SK-N-SH (cell line): Measurements from ENCODE around the gene MEA1. TPM values are rescaled to one million over a fixed set of nuclear protein-coding genes. Genes with fewer than 3 reads are reported as not detected.

Experiments used
- CTCF ChIA-PET: fragments of 300-600, 350-600 bp; formaldehyde crosslinking; extraction: SDS; loops from one replicate; lab custom pipeline; 2021; lab: Yijun Ruan, JAX
- POLR2A ChIA-PET: fragments of 350-600 bp; sonication (Branson Sonifier 250); formaldehyde crosslinking; extraction: SDS; loops from one replicate; lab custom pipeline; 2020; ENCODE audit warnings: antibody characterized with exemption, inconsistent platforms; lab: Yijun Ruan, JAX
- DNase-seq: peaks from one replicate; pipeline ENCODE4 v3.0.0; 2012
- H2AFZ ChIP-seq: fragments of 200-600 bp; sonication (generic); 2 replicates; pipeline ENCODE4 v1.8.1; 2016; ENCODE audit warnings: antibody characterized with exemption, mild to moderate bottlenecking, low read depth
- H3F3A ChIP-seq: fragments of 200-600 bp; sonication (generic); replicated peaks from 2 replicates; pipeline ENCODE3; 2016; ENCODE audit warnings: antibody characterized with exemption, mild to moderate bottlenecking; ENCODE audit not compliant: insufficient read depth
- H3K27ac ChIP-seq, 2 experiments: fragments of 200-500 bp in 1 of 2; fragments of 200-600 bp in 1 of 2; sonication (Bioruptor generic) in 1 of 2; sonication (generic), shearing (Covaris generic) in 1 of 2; 2 replicates each; pipeline versions ENCODE4 v1.5.1 to v1.6.1; 2014 to 2016; ENCODE audit warnings: low read depth in 2 of 2, inconsistent platforms in 1 of 2, low read length in 1 of 2, mild to moderate bottlenecking in 1 of 2, mixed read lengths in 1 of 2
- H3K27me3 ChIP-seq: fragments of 200-600 bp; sonication (generic), shearing (Covaris generic); 2 replicates; pipeline ENCODE4 v1.6.1; 2016; ENCODE audit warnings: mixed run types; ENCODE audit not compliant: insufficient read depth
- H3K36me3 ChIP-seq, 2 experiments: fragments of 200-500 bp in 1 of 2; fragments of 200-600 bp in 1 of 2; sonication (Bioruptor generic) in 1 of 2; sonication (generic) in 1 of 2; replicated peaks in 1 of 2; 2 replicates each; pipeline versions ENCODE3 to v1.5.1; 2014 to 2016; ENCODE audit warnings: low read length in 1 of 2, mild to moderate bottlenecking in 1 of 2; ENCODE audit not compliant: insufficient read depth in 2 of 2, control insufficient read depth in 1 of 2
- H3K4me1 ChIP-seq, 2 experiments: fragments of 200-500 bp in 1 of 2; fragments of 200-600 bp in 1 of 2; sonication (Bioruptor generic) in 1 of 2; sonication (generic), shearing (Covaris generic) in 1 of 2; 2 replicates each; pipeline versions ENCODE4 v1.5.1 to v1.6.1; 2014 to 2016; ENCODE audit warnings: low read depth in 1 of 2, low read length in 1 of 2, mixed run types in 1 of 2; ENCODE audit not compliant: insufficient read depth in 2 of 2, control insufficient read depth in 1 of 2
- H3K4me2 ChIP-seq: fragments of 200-600 bp; sonication (generic), shearing (Covaris generic); 2 replicates; pipeline ENCODE4 v1.6.1; 2017; ENCODE audit warnings: mixed run types
- H3K4me3 ChIP-seq, 2 experiments: fragments of 200-500 bp in 1 of 2; fragments of 200-600 bp in 1 of 2; sonication (Bioruptor generic) in 1 of 2; sonication (generic), shearing (Covaris generic) in 1 of 2; 2 replicates each; pipeline versions ENCODE4 v1.5.1 to v1.8.1; 2014 to 2016; ENCODE audit warnings: low read depth in 2 of 2, inconsistent platforms in 1 of 2, low read length in 1 of 2, mild to moderate bottlenecking in 1 of 2, mixed read lengths in 1 of 2, moderate library complexity in 1 of 2
- H3K79me2 ChIP-seq: fragments of 200-600 bp; sonication (generic); 2 replicates; pipeline ENCODE4 v1.8.1; 2017; ENCODE audit warnings: mild to moderate bottlenecking; ENCODE audit not compliant: insufficient read depth
- H3K9ac ChIP-seq: fragments of 200-600 bp; sonication (generic); 2 replicates; pipeline ENCODE4 v1.6.1; 2017; ENCODE audit warnings: mixed run types
- H3K9me2 ChIP-seq: fragments of 200-600 bp; sonication (generic); 2 replicates; pipeline ENCODE4 v1.6.1; 2017; ENCODE audit warnings: mixed run types
- H3K9me3 ChIP-seq: fragments of 200-600 bp; sonication (generic); 2 replicates; pipeline ENCODE4 v1.6.1; 2017; ENCODE audit warnings: mixed run types, mild to moderate bottlenecking, moderate library complexity
- H4K20me1 ChIP-seq: fragments of 200-600 bp; sonication (generic); 2 replicates; pipeline ENCODE4 v1.6.1; 2017; ENCODE audit warnings: mild to moderate bottlenecking, mixed run types; ENCODE audit not compliant: insufficient read depth
- ELF1 ChIP-seq: IDR thresholded peaks from 2 replicates; pipeline ENCODE4 v1.4.0; 2012
- EP300 ChIP-seq, 2 experiments: IDR thresholded peaks; 2 replicates each; pipeline versions ENCODE4 v1.4.0 to v1.6.1; 2012; ENCODE audit warnings: borderline replicate concordance in 1 of 2, low read depth in 1 of 2, low read length in 1 of 2
- EZH2phosphoT487 ChIP-seq: fragments of 200-600 bp; sonication (generic); IDR thresholded peaks from 2 replicates; pipeline ENCODE4 v1.6.1; 2017; ENCODE audit warnings: low read depth, mixed run types, mild to moderate bottlenecking, antibody characterized with exemption, moderate library complexity, borderline replicate concordance
- FOSL2 ChIP-seq: IDR thresholded peaks from 2 replicates; pipeline ENCODE4 v1.4.0; 2012; ENCODE audit warnings: low read depth, mild to moderate bottlenecking, moderate library complexity, borderline replicate concordance
- FOXJ3 ChIP-seq: sonication (generic); formaldehyde crosslinking; IDR thresholded peaks from 2 replicates; pipeline ENCODE4 v1.5.1; 2020; ENCODE audit warnings: mild to moderate bottlenecking, missing genetic modification reagents
- GABPA ChIP-seq: IDR thresholded peaks from 2 replicates; pipeline ENCODE4 v1.4.0; 2012; ENCODE audit warnings: low read depth, mild to moderate bottlenecking
- GATA2 ChIP-seq: sonication (generic); formaldehyde crosslinking; IDR thresholded peaks from 2 replicates; pipeline ENCODE4 v1.5.0; 2020; ENCODE audit warnings: mild to moderate bottlenecking, missing genetic modification reagents
- MAX ChIP-seq: IDR thresholded peaks from 2 replicates; pipeline ENCODE4 v1.4.0; 2012; ENCODE audit warnings: low read depth
- MEF2A ChIP-seq: IDR thresholded peaks from 2 replicates; pipeline ENCODE4 v1.4.0; 2012; ENCODE audit warnings: low read depth, borderline replicate concordance
- NFIC ChIP-seq: IDR thresholded peaks from 2 replicates; pipeline ENCODE4 v1.4.0; 2012; ENCODE audit warnings: borderline replicate concordance
- NRF1 ChIP-seq: IDR thresholded peaks from 2 replicates; pipeline ENCODE4 v1.6.1; 2012; ENCODE audit warnings: low read depth, mild to moderate bottlenecking, low read length
- PBX3 ChIP-seq: IDR thresholded peaks from 2 replicates; pipeline ENCODE4; 2012
- POLR2AphosphoS5 ChIP-seq: IDR thresholded peaks from 2 replicates; pipeline ENCODE4 v1.6.1; 2012; ENCODE audit warnings: low read depth, low read length
- RAD21 ChIP-seq: IDR thresholded peaks from 2 replicates; pipeline ENCODE4 v1.6.1; 2012; ENCODE audit warnings: mild to moderate bottlenecking, low read length
- RFX5 ChIP-seq: IDR thresholded peaks from 2 replicates; pipeline ENCODE4 v1.6.1; 2012; ENCODE audit warnings: mild to moderate bottlenecking, improper control_type of control experiment, low read length
- RXRA ChIP-seq: IDR thresholded peaks from 2 replicates; pipeline ENCODE4 v1.4.0; 2012; ENCODE audit warnings: low read depth, mild to moderate bottlenecking, borderline replicate concordance
- SIN3A ChIP-seq: IDR thresholded peaks from 2 replicates; pipeline ENCODE4 v1.6.1; 2012; ENCODE audit warnings: low read depth, mild to moderate bottlenecking, low read length, moderate library complexity, borderline replicate concordance
- SMC3 ChIP-seq: IDR thresholded peaks from 2 replicates; pipeline ENCODE4 v1.6.1; 2012; ENCODE audit warnings: low read depth, low read length, improper control_type of control experiment
- TAF1 ChIP-seq: IDR thresholded peaks from 2 replicates; pipeline ENCODE4 v1.6.1; 2012; ENCODE audit warnings: low read depth, mild to moderate bottlenecking, low read length, moderate library complexity, borderline replicate concordance
- TCF12 ChIP-seq: IDR thresholded peaks from 2 replicates; pipeline ENCODE4 v1.4.0; 2012
- USF1 ChIP-seq: IDR thresholded peaks from 2 replicates; pipeline ENCODE4 v1.4.0; 2012; ENCODE audit warnings: low read depth, borderline replicate concordance
- YY1 ChIP-seq: IDR thresholded peaks from 2 replicates; pipeline ENCODE4 v1.4.0; 2012; ENCODE audit warnings: low read depth, mild to moderate bottlenecking
- WGBS: methylation state at CpG from one replicate; pipeline ENCODE4 v1.1.6; 2017; ENCODE audit warnings: low lambda C conversion rate; 5-methylcytosine and 5-hydroxymethylcytosine counted together
- polyA plus RNA-seq, 3 experiments: library from polyadenylated mRNA; depleted of rRNA; stranded (reverse); fragments of >200 nt; gene quantifications; 2 replicates each; pipeline ENCODE4 v1.2.3, GENCODE V29; 2012

MEA1 gene
- polyA plus RNA-seq, 1 of the 3 experiments (the other 2 are of a cell fraction) = 171 TPM

- Histone ChIP-seq H3K4me2 (no peak overlapping the region), H2AFZ (no peak overlapping the region), H3K27ac (no peak overlapping the region), H3K4me3 (no peak overlapping the region), H3K36me3 (peaks cover 29 to 55% of the 10 kb centered on the region in 2 experiments), H3K9ac (no peak overlapping the region), H3K79me2 (no peaks in the 10 kb centered on the region), H3F3A (peaks cover 35% of the 10 kb centered on the region), H3K27me3 (no peaks in the 10 kb centered on the region), H4K20me1 (no peaks in the 10 kb centered on the region), H3K4me1 (no peaks in the 10 kb centered on the region), H3K9me2 (no peaks in the 10 kb centered on the region), H3K9me3 (no peaks in the 10 kb centered on the region)
- TF ChIP-seq GABPA (no peak), NRF1 (no peak), SMC3 (no peak), ELF1 (no peak), FOSL2 (no peak), RAD21 (no peak), POLR2AphosphoS5 (no peak), RFX5 (no peak), FOXJ3 (no peak), PBX3 (no peak), MAX (no peak), USF1 (no peak), SIN3A (no peak), EZH2phosphoT487 (no peak), YY1 (no peak), TCF12 (no peak), EP300 (IDR thresholded peaks at IDR 0.05; ENCODE audit: borderline replicate concordance in 1 of 2, low read depth in 1 of 2, low read length in 1 of 2) (no peak)
- whole genome bisulfite sequencing = 88% methylated on average over 4 of the region's 4 CpGs
- ChIA-PET CTCF (interaction anchor here (1.3 to 2.2 kb wide), 2 partner anchors 97 to 131 kb away, joined by 3 to 6 read pairs; no protein-coding TSS in a partner anchor), POLR2A (interaction anchor here (0.6 to 1.3 kb wide), 3 partner anchors 11 to 359 kb away, joined by 3 to 5 read pairs (median 4); partner anchors contain the start of gene RRP36)
- no peak for DNase-seq
These were observed 18.6 kb upstream of the MEA1 start for GRCh38 chr6:43032326-43032725.

GRCh38 chr6:43029120-43029519 is 15.4 kb upstream of the MEA1 start:
- Histone ChIP-seq H3K4me3 (no peak overlapping the region), H3K27ac (no peak overlapping the region), H2AFZ (no peak overlapping the region), H3K27me3 (no peaks in the 10 kb centered on the region), H3K4me2 (no peak overlapping the region), H3K9me2 (no peaks in the 10 kb centered on the region), H3K79me2 (peaks cover 15% of the 10 kb centered on the region), H3K36me3 (peaks cover 37 to 79% of the 10 kb centered on the region in 2 experiments), H3K4me1 (no peaks in the 10 kb centered on the region; a peak in 1 of 4 replicates), H4K20me1 (peaks cover 6% of the 10 kb centered on the region; the same call in 1 of the 2 replicates), H3K9me3 (no peaks in the 10 kb centered on the region), H3K9ac (no peak overlapping the region), H3F3A (peaks cover 52% of the 10 kb centered on the region)
- ChIA-PET POLR2A (no interaction called here), CTCF (interaction anchor here (1.1 kb wide), 1 partner anchor 128 kb away, joined by 3 read pairs; no protein-coding TSS in a partner anchor)
- no peak for DNase-seq
- 88% methylated on average over 7 of the region's 9 CpGs for WGBS
- no peak for TF ChIP-seq SIN3A
- no peak for TF ChIP-seq NFIC
- TF ChIP-seq PBX3 = no peak
- no peak for TF ChIP-seq MEF2A
- no peak for TF ChIP-seq GATA2 (CRISPR knock-in tag)
- no peak for TF ChIP-seq FOXJ3
- no peak for TF ChIP-seq GABPA
- no peak for TF ChIP-seq RXRA
- no peak for TF ChIP-seq RAD21
- TF ChIP-seq MAX = no peak
- TF ChIP-seq TAF1 = no peak
